HCT116 (cell line): Measurements from ENCODE around the gene TTYH1. TPM values are rescaled to one million over a fixed set of nuclear protein-coding genes. Genes with fewer than 3 reads are reported as not detected.

Source experiments
- ATAC-seq: fragments of 200-7000 bp; cut with Tn5 transposase; 2 replicates; pipeline ENCODE4 v1.9.1; 2020; ENCODE audit warnings: mild to moderate bottlenecking, moderate library complexity
- BruUV-seq: library from RNA; stranded (reverse); fragments of 400-500 nt; replicated peaks from 2 replicates; lab custom pipeline; 2021; lab: Mats Ljungman, UMichigan
- CTCF ChIA-PET: fragments of 300-600 bp; sonication (Branson Sonifier 250); formaldehyde crosslinking; loops from one replicate; lab custom pipeline; 2021; ENCODE audit warnings: antibody characterized with exemption; lab: Charles Lee
- POLR2A ChIA-PET: fragments of 300-600, 350-600 bp; sonication (Branson Sonifier 250); formaldehyde crosslinking; loops from one replicate; lab custom pipeline; 2021; ENCODE audit warnings: antibody characterized with exemption; lab: Charles Lee
- RAD21 ChIA-PET, 2 experiments: fragments of 300-600 bp; sonication (Branson Sonifier 250); formaldehyde crosslinking; loops; one replicate each; lab custom pipeline; 2023; ENCODE audit warnings: low total read pairs in 2 of 2; ENCODE audit not compliant: uncharacterized antibody in 2 of 2, unreplicated experiment in 2 of 2, low non-redundant PET in 1 of 2; lab: Charles Lee
- DNase-seq: peaks from one replicate; pipeline ENCODE4 v3.0.0-alpha.2; 2010; ENCODE audit warnings: low read depth, low spot score
- H2AFZ ChIP-seq: fragments of 200-600 bp; shearing (Covaris generic), sonication (generic); 2 replicates; pipeline ENCODE4 v1.6.1; 2017; ENCODE audit warnings: low read depth, mixed run types, mixed read lengths, antibody characterized with exemption, low read length; ENCODE audit not compliant: poor library complexity, severe bottlenecking
- H3K27ac ChIP-seq: 2 replicates; pipeline ENCODE4 v1.5.1; 2012; ENCODE audit warnings: low read depth, low read length
- H3K27me3 ChIP-seq: fragments of 200-600 bp; sonication (generic); 2 replicates; pipeline ENCODE4 v1.6.1; 2016; ENCODE audit warnings: mixed run types, low read length, mixed read lengths; ENCODE audit not compliant: insufficient read depth
- H3K36me3 ChIP-seq, 2 experiments: fragments of 200-500 bp in 1 of 2; fragments of 200-600 bp in 1 of 2; sonication (Bioruptor generic) in 1 of 2; sonication (generic) in 1 of 2; 2 replicates each; pipeline versions ENCODE4 v1.5.1 to v1.6.1; 2014 to 2016; ENCODE audit warnings: low read length in 2 of 2, inconsistent platforms in 1 of 2, mixed read lengths in 1 of 2, mixed run types in 1 of 2; ENCODE audit not compliant: insufficient read depth in 2 of 2, control insufficient read depth in 1 of 2
- H3K4me1 ChIP-seq, 2 experiments: fragments of 200-600 bp in 1 of 2; sonication (generic) in 1 of 2; 2 replicates each; pipeline versions ENCODE4 v1.5.1 to v1.6.1; 2012 to 2017; ENCODE audit warnings: low read length in 2 of 2, inconsistent platforms in 1 of 2, mild to moderate bottlenecking in 1 of 2, mixed read lengths in 1 of 2, mixed run types in 1 of 2, moderate library complexity in 1 of 2; ENCODE audit not compliant: insufficient read depth in 2 of 2, control insufficient read depth in 1 of 2
- H3K4me2 ChIP-seq: fragments of 200-600 bp; sonication (generic); 2 replicates; pipeline ENCODE4 v1.6.1; 2017; ENCODE audit warnings: mixed run types, low read length, mixed read lengths
- H3K4me3 ChIP-seq, 2 experiments: fragments of 200-600 bp in 1 of 2; sonication (generic) in 1 of 2; replicated peaks in 1 of 2; 2 replicates each; pipeline ENCODE4 v1.5.1; 2011 to 2016; ENCODE audit warnings: low read length in 2 of 2, control low read depth in 1 of 2, low read depth in 1 of 2, mild to moderate bottlenecking in 1 of 2, mixed read lengths in 1 of 2, mixed run types in 1 of 2
- H3K79me2 ChIP-seq: fragments of 200-600 bp; sonication (generic); 2 replicates; pipeline ENCODE4 v1.6.1; 2017; ENCODE audit warnings: mild to moderate bottlenecking, mixed run types, low read length, moderate library complexity, mixed read lengths; ENCODE audit not compliant: insufficient read depth
- H3K9ac ChIP-seq: fragments of 200-600 bp; sonication (generic); 2 replicates; pipeline ENCODE4 v1.6.1; 2016; ENCODE audit warnings: low read length, mixed read lengths
- H3K9me2 ChIP-seq: fragments of 200-600 bp; sonication (generic), shearing (Covaris generic); 2 replicates; pipeline ENCODE4 v1.6.1; 2017; ENCODE audit warnings: mixed run types, mild to moderate bottlenecking, moderate library complexity; ENCODE audit not compliant: insufficient read depth
- H3K9me3 ChIP-seq, 2 experiments: fragments of 200-500 bp in 1 of 2; fragments of 200-600 bp in 1 of 2; sonication (Bioruptor generic) in 1 of 2; sonication (generic) in 1 of 2; 2 replicates each; pipeline ENCODE4 v1.6.1; 2014 to 2017; ENCODE audit warnings: low read length in 2 of 2, mixed read lengths in 2 of 2, inconsistent platforms in 1 of 2, low read depth in 1 of 2, mild to moderate bottlenecking in 1 of 2, mixed run types in 1 of 2, moderate library complexity in 1 of 2; ENCODE audit not compliant: control insufficient read depth in 1 of 2, insufficient read depth in 1 of 2
- H4K20me1 ChIP-seq: fragments of 200-600 bp; sonication (generic), shearing (Covaris generic); 2 replicates; pipeline ENCODE4 v1.6.1; 2017; ENCODE audit warnings: mixed run types, mild to moderate bottlenecking, moderate library complexity; ENCODE audit not compliant: insufficient read depth
- ATF3 ChIP-seq: IDR thresholded peaks from 2 replicates; pipeline ENCODE4 v1.6.1; 2012
- CBX3 ChIP-seq: IDR thresholded peaks from 2 replicates; pipeline ENCODE4 v1.6.1; 2012; ENCODE audit warnings: low read depth
- CEBPB ChIP-seq: IDR thresholded peaks from 2 replicates; pipeline ENCODE4 v1.6.1; 2012; ENCODE audit warnings: low read depth
- CTCF ChIP-seq, 3 experiments: fragments of 200-600 bp in 1 of 3; sonication (generic) in 1 of 3; IDR thresholded peaks in 2 of 3; conservative IDR thresholded peaks in 1 of 3; 2 replicates each; pipeline ENCODE4 v1.5.1; 2012 to 2017; ENCODE audit warnings: low read depth in 2 of 3, low read length in 2 of 3, antibody characterized with exemption in 1 of 3, borderline replicate concordance in 1 of 3, control low read depth in 1 of 3, mild to moderate bottlenecking in 1 of 3, mixed read lengths in 1 of 3, mixed run types in 1 of 3, moderate library complexity in 1 of 3; ENCODE audit not compliant: insufficient read depth in 1 of 3
- EGR1 ChIP-seq: IDR thresholded peaks from 2 replicates; pipeline ENCODE4 v1.6.1; 2012; ENCODE audit warnings: low read depth
- ELF1 ChIP-seq: IDR thresholded peaks from 2 replicates; pipeline ENCODE4 v1.6.1; 2012; ENCODE audit warnings: low read depth, borderline replicate concordance
- FOSL1 ChIP-seq: IDR thresholded peaks from 2 replicates; pipeline ENCODE4 v1.6.1; 2012; ENCODE audit warnings: low read depth
- JUND ChIP-seq: IDR thresholded peaks from 2 replicates; pipeline ENCODE4 v1.6.1; 2012
- MAX ChIP-seq: IDR thresholded peaks from 2 replicates; pipeline ENCODE4 v1.6.1; 2012
- POLR2A ChIP-seq: IDR thresholded peaks from 2 replicates; pipeline ENCODE4 v1.7.0; 2011; ENCODE audit warnings: borderline replicate concordance; ENCODE audit not compliant: insufficient read depth, insufficient read length; ENCODE audit errors: extremely low read depth
- POLR2AphosphoS5 ChIP-seq: IDR thresholded peaks from 2 replicates; pipeline ENCODE4 v1.6.1; 2011; ENCODE audit warnings: mild to moderate bottlenecking, low read depth, low read length, moderate library complexity
- RAD21 ChIP-seq: IDR thresholded peaks from 2 replicates; pipeline ENCODE4 v1.6.1; 2012; ENCODE audit warnings: low read depth, mild to moderate bottlenecking
- SIN3A ChIP-seq: IDR thresholded peaks from 2 replicates; pipeline ENCODE4 v1.6.1; 2012; ENCODE audit warnings: low read depth
- SP1 ChIP-seq: IDR thresholded peaks from 2 replicates; pipeline ENCODE4 v1.6.1; 2012; ENCODE audit warnings: low read depth
- SRF ChIP-seq: IDR thresholded peaks from 2 replicates; pipeline ENCODE4 v1.6.1; 2012; ENCODE audit warnings: low read depth
- YY1 ChIP-seq: IDR thresholded peaks from 2 replicates; pipeline ENCODE4 v1.6.1; 2011; ENCODE audit warnings: low read length, low read depth, moderate library complexity, mild to moderate bottlenecking; ENCODE audit not compliant: insufficient replicate concordance; ENCODE audit errors: extremely low read depth
- ZFX ChIP-seq: fragments of 450-650 bp; IDR thresholded peaks from 2 replicates; pipeline ENCODE4 v1.6.1; 2017
- intact Hi-C: fragments of 100-400 bp; cut with micrococcal nuclease; formaldehyde crosslinking; loops from 2 replicates; pipeline ENCODE4 v1.10.0; 2022
- total RNA-seq: library from RNA; stranded (reverse); gene quantifications from one replicate; pipeline ENCODE4 v1.2.1, GENCODE V29; 2021; ENCODE audit not compliant: unreplicated experiment

The TTYH1 gene
- total RNA-seq, 1 experiment from 2014 or later = 0.37 TPM

DNA sequence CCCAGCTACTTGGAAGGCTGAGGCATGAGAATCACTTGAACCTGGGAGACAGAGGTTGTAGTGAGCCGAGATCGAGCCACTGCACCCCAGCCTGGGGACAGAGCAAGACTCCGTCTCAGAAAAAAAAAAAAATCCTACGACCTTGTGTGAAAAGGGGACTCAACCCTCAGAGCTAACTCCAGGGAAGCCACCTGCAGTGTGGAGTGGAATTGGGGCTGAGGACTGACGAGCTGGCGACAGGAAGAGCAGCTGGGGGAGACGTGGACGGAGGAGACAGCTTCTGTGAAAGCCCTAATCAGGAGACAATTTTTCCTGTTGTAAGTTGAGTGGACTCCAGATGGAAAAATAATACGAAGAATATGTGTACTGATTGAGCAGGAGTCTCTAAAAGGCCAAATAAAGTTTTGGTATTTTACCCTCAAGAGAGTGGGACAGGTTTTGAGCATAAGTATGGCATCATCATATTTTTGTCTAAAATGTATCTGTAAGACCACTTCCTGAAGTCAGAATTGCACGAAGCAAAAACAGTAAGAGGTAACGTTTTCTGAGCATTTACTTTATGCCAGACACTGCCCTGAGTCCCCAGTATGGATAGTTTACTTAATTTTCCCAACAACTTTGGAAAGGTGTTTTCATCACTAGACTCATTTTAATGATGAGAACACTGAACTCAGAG is 38.5 kb upstream of the TTYH1 start:
- Histone ChIP-seq H3K27ac (no peak overlapping the region), H3K4me2 (no peak overlapping the region), H3K4me1 (no peaks in the 10 kb centered on the region), H2AFZ (no peak overlapping the region), H4K20me1 (no peaks in the 10 kb centered on the region), H3K27me3 (no peaks in the 10 kb centered on the region), H3K36me3 (no peaks in the 10 kb centered on the region), H3K9me3 (no peaks in the 10 kb centered on the region), H3K79me2 (no peaks in the 10 kb centered on the region), H3K4me3 (no peak overlapping the region), H3K9me2 (no peaks in the 10 kb centered on the region), H3K9ac (no peak overlapping the region)
- ChIA-PET CTCF (interaction anchor here (0.7 kb wide), 1 partner anchor 208 kb away, joined by 3 read pairs; no protein-coding TSS in a partner anchor), RAD21 (no interaction called here), POLR2A (no interaction called here)
- intact Hi-C loops = no loop called here
- TF ChIP-seq SIN3A (no peak), JUND (no peak), CTCF (IDR thresholded peaks at IDR 0.05 in 2 of 3, conservative IDR thresholded peaks at IDR 0.05 in 1 of 3; ENCODE audit: borderline replicate concordance in 1 of 3, insufficient read depth in 1 of 3, low read depth in 2 of 3, low read length in 2 of 3) (no peak), CEBPB (no peak), ATF3 (no peak), SRF (no peak), RAD21 (no peak), ZFX (no peak), POLR2AphosphoS5 (no peak), EGR1 (no peak), POLR2A (no peak), YY1 (no peak), CBX3 (no peak), ELF1 (no peak), MAX (no peak), SP1 (no peak), FOSL1 (no peak)
- no TSS peak for BruUV-seq
- ATAC-seq = no peak
- no peak for DNase-seq
